Tibial nerve (tissue), 3 donors: ENCODE results near the gene FNDC11.

Experiments
- CTCF ChIP-seq, 5 experiments: fragments of 200-600 bp in 3 of 5; fragments of 450-650 bp in 2 of 5; sonication (generic) in 3 of 5; IDR thresholded peaks; one replicate each; pipeline ENCODE4 v1.5.1; 2016 to 2019; ENCODE audit warnings: antibody characterized with exemption in 5 of 5, mild to moderate bottlenecking in 3 of 5, moderate library complexity in 2 of 5
- POLR2A ChIP-seq, 2 donors: fragments of 450-650 bp; IDR thresholded peaks; one replicate each; pipeline ENCODE4 v1.6.1; 2017; ENCODE audit warnings: antibody characterized with exemption in 2 of 2, mild to moderate bottlenecking in 2 of 2, moderate library complexity in 2 of 2

DNA sequence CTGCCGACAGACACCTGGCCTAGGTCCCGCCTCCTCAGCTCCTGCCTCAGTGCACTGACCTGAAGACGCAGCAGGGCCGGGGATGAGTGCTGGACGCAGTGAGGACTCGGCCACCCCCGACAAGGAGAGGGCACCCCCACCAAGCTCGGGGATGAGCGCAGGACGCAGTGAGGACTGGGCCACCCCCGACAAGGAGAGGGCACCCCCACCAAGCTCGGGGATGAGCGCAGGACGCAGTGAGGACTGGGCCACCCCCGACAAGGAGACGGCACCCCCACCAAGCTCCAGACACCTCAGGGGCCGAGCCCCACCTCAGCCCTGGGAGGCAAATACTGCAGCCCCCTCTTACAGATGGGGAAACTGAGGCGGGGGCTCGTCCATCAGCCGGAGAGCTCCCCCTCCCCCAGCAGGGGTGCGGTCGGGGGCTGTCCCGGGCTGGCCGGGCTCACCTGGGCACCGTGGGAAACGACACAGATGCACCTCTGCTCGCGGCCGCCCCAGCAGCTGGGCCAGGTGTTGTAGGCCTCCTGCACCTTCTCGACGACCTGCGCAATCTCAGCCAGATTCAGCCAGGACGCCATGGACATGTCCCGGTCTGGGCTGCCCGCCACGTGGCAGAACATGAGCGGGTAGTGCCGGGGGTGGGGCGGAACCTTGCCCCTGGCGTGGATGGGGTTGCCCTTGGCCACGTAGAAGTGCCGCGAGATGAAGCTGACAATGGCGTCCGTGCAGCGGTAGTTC lies 12.6 kb downstream of the FNDC11 start:
- TF ChIP-seq CTCF (IDR thresholded peaks at IDR 0.05) (no peak), POLR2A (IDR thresholded peaks at IDR 0.05) (no peak)
